ENCODE measurements around the gene UBC.
"Not testable (repeated sequence)": the region's sequence is repeated elsewhere in the genome, so short reads cannot be mapped to it uniquely, and the experiment has no call there.

GRCh38 chr12:124918622-124918988, 4.2 kb upstream of the UBC start:
- not testable (repeated sequence) for TF ChIP-seq SNAI2 (CRISPR knock-in tag; IDR thresholded peaks at IDR 0.05); BACH2 (CRISPR knock-in tag; IDR thresholded peaks at IDR 0.05; ENCODE audit: borderline replicate concordance); RARB (CRISPR knock-in tag; IDR thresholded peaks at IDR 0.05); ZNF70 (CRISPR knock-in tag; IDR thresholded peaks at IDR 0.05); ZNF8 (CRISPR knock-in tag; IDR thresholded peaks at IDR 0.05); ZNF565 (CRISPR knock-in tag; conservative IDR thresholded peaks at IDR 0.05; ENCODE audit: low read depth); TCF4 (CRISPR knock-in tag; IDR thresholded peaks at IDR 0.05; ENCODE audit: borderline replicate concordance); ISL1 (CRISPR knock-in tag; IDR thresholded peaks at IDR 0.05); ZFP30 (CRISPR knock-in tag; IDR thresholded peaks at IDR 0.05); ARNTL (CRISPR knock-in tag; IDR thresholded peaks at IDR 0.05; ENCODE audit: borderline replicate concordance, low read depth)
- TF ChIP-seq, protein P1, sequence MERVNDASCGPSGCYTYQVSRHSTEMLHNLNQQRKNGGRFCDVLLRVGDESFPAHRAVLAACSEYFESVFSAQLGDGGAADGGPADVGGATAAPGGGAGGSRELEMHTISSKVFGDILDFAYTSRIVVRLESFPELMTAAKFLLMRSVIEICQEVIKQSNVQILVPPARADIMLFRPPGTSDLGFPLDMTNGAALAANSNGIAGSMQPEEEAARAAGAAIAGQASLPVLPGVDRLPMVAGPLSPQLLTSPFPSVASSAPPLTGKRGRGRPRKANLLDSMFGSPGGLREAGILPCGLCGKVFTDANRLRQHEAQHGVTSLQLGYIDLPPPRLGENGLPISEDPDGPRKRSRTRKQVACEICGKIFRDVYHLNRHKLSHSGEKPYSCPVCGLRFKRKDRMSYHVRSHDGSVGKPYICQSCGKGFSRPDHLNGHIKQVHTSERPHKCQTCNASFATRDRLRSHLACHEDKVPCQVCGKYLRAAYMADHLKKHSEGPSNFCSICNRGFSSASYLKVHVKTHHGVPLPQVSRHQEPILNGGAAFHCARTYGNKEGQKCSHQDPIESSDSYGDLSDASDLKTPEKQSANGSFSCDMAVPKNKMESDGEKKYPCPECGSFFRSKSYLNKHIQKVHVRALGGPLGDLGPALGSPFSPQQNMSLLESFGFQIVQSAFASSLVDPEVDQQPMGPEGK (CRISPR knock-in tag; IDR thresholded peaks at IDR 0.05; ENCODE audit: borderline replicate concordance), result not testable (repeated sequence)
- TF ChIP-seq, protein P2, sequence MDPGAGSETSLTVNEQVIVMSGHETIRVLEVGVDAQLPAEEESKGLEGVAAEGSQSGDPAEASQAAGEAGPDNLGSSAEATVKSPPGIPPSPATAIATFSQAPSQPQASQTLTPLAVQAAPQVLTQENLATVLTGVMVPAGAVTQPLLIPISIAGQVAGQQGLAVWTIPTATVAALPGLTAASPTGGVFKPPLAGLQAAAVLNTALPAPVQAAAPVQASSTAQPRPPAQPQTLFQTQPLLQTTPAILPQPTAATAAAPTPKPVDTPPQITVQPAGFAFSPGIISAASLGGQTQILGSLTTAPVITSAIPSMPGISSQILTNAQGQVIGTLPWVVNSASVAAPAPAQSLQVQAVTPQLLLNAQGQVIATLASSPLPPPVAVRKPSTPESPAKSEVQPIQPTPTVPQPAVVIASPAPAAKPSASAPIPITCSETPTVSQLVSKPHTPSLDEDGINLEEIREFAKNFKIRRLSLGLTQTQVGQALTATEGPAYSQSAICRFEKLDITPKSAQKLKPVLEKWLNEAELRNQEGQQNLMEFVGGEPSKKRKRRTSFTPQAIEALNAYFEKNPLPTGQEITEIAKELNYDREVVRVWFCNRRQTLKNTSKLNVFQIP (CRISPR knock-in tag; IDR thresholded peaks at IDR 0.05; ENCODE audit: borderline replicate concordance, low read depth), result not testable (repeated sequence)
- TF ChIP-seq, protein P3, sequence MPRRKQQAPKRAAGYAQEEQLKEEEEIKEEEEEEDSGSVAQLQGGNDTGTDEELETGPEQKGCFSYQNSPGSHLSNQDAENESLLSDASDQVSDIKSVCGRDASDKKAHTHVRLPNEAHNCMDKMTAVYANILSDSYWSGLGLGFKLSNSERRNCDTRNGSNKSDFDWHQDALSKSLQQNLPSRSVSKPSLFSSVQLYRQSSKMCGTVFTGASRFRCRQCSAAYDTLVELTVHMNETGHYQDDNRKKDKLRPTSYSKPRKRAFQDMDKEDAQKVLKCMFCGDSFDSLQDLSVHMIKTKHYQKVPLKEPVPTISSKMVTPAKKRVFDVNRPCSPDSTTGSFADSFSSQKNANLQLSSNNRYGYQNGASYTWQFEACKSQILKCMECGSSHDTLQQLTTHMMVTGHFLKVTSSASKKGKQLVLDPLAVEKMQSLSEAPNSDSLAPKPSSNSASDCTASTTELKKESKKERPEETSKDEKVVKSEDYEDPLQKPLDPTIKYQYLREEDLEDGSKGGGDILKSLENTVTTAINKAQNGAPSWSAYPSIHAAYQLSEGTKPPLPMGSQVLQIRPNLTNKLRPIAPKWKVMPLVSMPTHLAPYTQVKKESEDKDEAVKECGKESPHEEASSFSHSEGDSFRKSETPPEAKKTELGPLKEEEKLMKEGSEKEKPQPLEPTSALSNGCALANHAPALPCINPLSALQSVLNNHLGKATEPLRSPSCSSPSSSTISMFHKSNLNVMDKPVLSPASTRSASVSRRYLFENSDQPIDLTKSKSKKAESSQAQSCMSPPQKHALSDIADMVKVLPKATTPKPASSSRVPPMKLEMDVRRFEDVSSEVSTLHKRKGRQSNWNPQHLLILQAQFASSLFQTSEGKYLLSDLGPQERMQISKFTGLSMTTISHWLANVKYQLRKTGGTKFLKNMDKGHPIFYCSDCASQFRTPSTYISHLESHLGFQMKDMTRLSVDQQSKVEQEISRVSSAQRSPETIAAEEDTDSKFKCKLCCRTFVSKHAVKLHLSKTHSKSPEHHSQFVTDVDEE (CRISPR knock-in tag; IDR thresholded peaks at IDR 0.05), result not testable (repeated sequence)

Measured in SK-N-SH treated with all-trans-retinoic acid at 6 μM for 48 hours (cell line).